ENCODE measurements around the gene SLC66A1. TPM values are rescaled to one million over a fixed set of nuclear protein-coding genes. Genes with fewer than 3 reads are reported as not detected.

SLC66A1 gene
- total RNA-seq, 1 donor from 2014 or later, result 23.7 TPM

- no peak for DNase-seq (ENCODE audit: low read depth)
- TF ChIP-seq CTCF (conservative IDR thresholded peaks at IDR 0.05; ENCODE audit: low read depth, low read length), result no peak
- H3K4me3 ChIP-seq (ENCODE audit: low read depth, low read length), result no peak overlapping the region
Measured at GRCh38 chr1:19327301-19327700, 15.2 kb downstream of the SLC66A1 start.

GRCh38 chr1:19327736-19328135 is 15.6 kb downstream of the SLC66A1 start:
- H3K4me3 ChIP-seq (ENCODE audit: low read depth, low read length), result no peak overlapping the region
- DNase-seq (ENCODE audit: low read depth), result no peak
- TF ChIP-seq CTCF (conservative IDR thresholded peaks at IDR 0.05; ENCODE audit: low read depth, low read length), result no peak

GRCh38 chr1:19328486-19328885 is 16.4 kb downstream of the SLC66A1 start:
- no peak for TF ChIP-seq CTCF (conservative IDR thresholded peaks at IDR 0.05; ENCODE audit: low read depth, low read length)
- DNase-seq (ENCODE audit: low read depth), result no peak
- H3K4me3 ChIP-seq (ENCODE audit: low read depth, low read length), result no peak overlapping the region

GRCh38 chr1:19329188-19329587 is 17.1 kb downstream of the SLC66A1 start:
- TF ChIP-seq CTCF (conservative IDR thresholded peaks at IDR 0.05; ENCODE audit: low read depth, low read length), result no peak
- H3K4me3 ChIP-seq (ENCODE audit: low read depth, low read length), result no peak overlapping the region
- DNase-seq (ENCODE audit: low read depth), result no peak

- no peak for DNase-seq (ENCODE audit: low read depth)
- TF ChIP-seq CTCF (conservative IDR thresholded peaks at IDR 0.05; ENCODE audit: low read depth, low read length), result no peak
- no peak overlapping the region for H3K4me3 ChIP-seq (ENCODE audit: low read depth, low read length)
Measured at GRCh38 chr1:19329611-19330010, 17.5 kb downstream of the SLC66A1 start.

GRCh38 chr1:19330449-19331135 is 18.5 kb downstream of the SLC66A1 start:
- no peak for TF ChIP-seq CTCF (conservative IDR thresholded peaks at IDR 0.05; ENCODE audit: low read depth, low read length)
- no peak for DNase-seq (ENCODE audit: low read depth)
- H3K4me3 ChIP-seq (ENCODE audit: low read depth, low read length), result no peak overlapping the region

- H3K4me3 ChIP-seq (ENCODE audit: low read depth, low read length), result no peak overlapping the region
- no peak for DNase-seq (ENCODE audit: low read depth)
- no peak for TF ChIP-seq CTCF (conservative IDR thresholded peaks at IDR 0.05; ENCODE audit: low read depth, low read length)
Measured at GRCh38 chr1:19331262-19331878, 19.2 kb downstream of the SLC66A1 start.

Measured in epithelial cell of proximal tubule (primary cell).